Ascending aorta (tissue), 2 donors: ENCODE results near the gene EBF3. TPM values are rescaled to one million over a fixed set of nuclear protein-coding genes. Genes with fewer than 3 reads are reported as not detected.
"Not testable (repeated sequence)": the region's sequence is repeated elsewhere in the genome, so short reads cannot be mapped to it uniquely, and the experiment has no call there.

Experiments
- DNase-seq, 2 donors: peaks; one replicate each; pipeline ENCODE4 v3.0.0-alpha.2; 2019; ENCODE audit warnings: low spot score in 2 of 2
- H3K27ac ChIP-seq, 2 donors: fragments of 200-600 bp; sonication (generic); one replicate each; pipeline ENCODE4 v1.5.1; 2016 to 2017; ENCODE audit warnings: mild to moderate bottlenecking in 1 of 2
- H3K27me3 ChIP-seq: fragments of 200-600 bp; sonication (generic); one replicate; pipeline ENCODE4 v1.5.1; 2017
- H3K36me3 ChIP-seq, 2 donors: fragments of 200-600 bp; sonication (generic); one replicate each; pipeline ENCODE4 v1.5.1; 2016
- H3K4me1 ChIP-seq, 2 donors: fragments of 200-600 bp; sonication (generic); one replicate each; pipeline ENCODE4 v1.5.1; 2016 to 2017; ENCODE audit warnings: mild to moderate bottlenecking in 1 of 2
- H3K4me3 ChIP-seq, 2 donors: fragments of 200-600 bp; sonication (generic); one replicate each; pipeline ENCODE4 v1.5.1; 2016 to 2017; ENCODE audit warnings: mild to moderate bottlenecking in 1 of 2
- H3K9me3 ChIP-seq, 2 donors: fragments of 200-600 bp; sonication (generic); one replicate each; pipeline ENCODE4 v1.5.1; 2016
- CTCF ChIP-seq, 3 experiments: fragments of 200-600 bp in 2 of 3; fragments of 450-650 bp in 1 of 3; sonication (generic) in 2 of 3; IDR thresholded peaks; one replicate each; pipeline ENCODE4 v1.5.1; 2016 to 2019; ENCODE audit warnings: antibody characterized with exemption in 3 of 3, mild to moderate bottlenecking in 1 of 3, moderate library complexity in 1 of 3
- intact Hi-C: fragments of 100-400 bp; cut with DNase I; formaldehyde crosslinking; loops from one replicate; pipeline ENCODE4 v1.15.1; 2023
- total RNA-seq: library from RNA; depleted of rRNA; stranded (reverse); fragments of >200 nt; gene quantifications from one replicate; pipeline ENCODE4 v1.1.0, GENCODE V29; 2016

EBF3 gene
- total RNA-seq, 1 donor from 2014 or later, result 20.2 TPM

- intact Hi-C loops, result no loop called here
- no peak for TF ChIP-seq CTCF (IDR thresholded peaks at IDR 0.05)
These were observed 42.9 kb downstream of the EBF3 start for GRCh38 chr10:129921065-129921670.

GRCh38 chr10:129920187-129920586, 43.9 kb downstream of the EBF3 start:
- DNase-seq, intact Hi-C loops: not testable (repeated sequence)

More at GRCh38 chr10:129921065-129921670, 42.9 kb downstream of the EBF3 start:
- no peak for DNase-seq
- H3K27ac ChIP-seq, result no peak overlapping the region
- no peaks in the 10 kb centered on the region for H3K9me3 ChIP-seq
- H3K4me3 ChIP-seq, result no peak overlapping the region
- H3K36me3 ChIP-seq, result no peaks in the 10 kb centered on the region
- H3K27me3 ChIP-seq, result no peaks in the 10 kb centered on the region
- H3K4me1 ChIP-seq, result no peaks in the 10 kb centered on the region

GRCh38 chr10:129919358-129919757, 44.7 kb downstream of the EBF3 start:
- Histone ChIP-seq H3K9me3 (no peaks in the 10 kb centered on the region), H3K36me3 (no peaks in the 10 kb centered on the region), H3K27me3 (no peaks in the 10 kb centered on the region), H3K27ac (no peak overlapping the region), H3K4me3 (no peak overlapping the region), H3K4me1 (no peaks in the 10 kb centered on the region)
- no peak for DNase-seq
- intact Hi-C loops, result no loop called here
- no peak for TF ChIP-seq CTCF (IDR thresholded peaks at IDR 0.05)

More at GRCh38 chr10:129920187-129920586, 43.9 kb downstream of the EBF3 start:
- H3K4me3 ChIP-seq, H3K27ac ChIP-seq, H3K9me3 ChIP-seq, H3K27me3 ChIP-seq, H3K36me3 ChIP-seq, H3K4me1 ChIP-seq: not testable (repeated sequence)

GRCh38 chr10:129918836-129919235, 45.2 kb downstream of the EBF3 start:
- no peak for TF ChIP-seq CTCF (IDR thresholded peaks at IDR 0.05)
- no peaks in the 10 kb centered on the region for H3K9me3 ChIP-seq
- H3K4me3 ChIP-seq, result no peak overlapping the region
- H3K27me3 ChIP-seq, result no peaks in the 10 kb centered on the region
- H3K4me1 ChIP-seq, result no peaks in the 10 kb centered on the region
- intact Hi-C loops, result no loop called here
- H3K36me3 ChIP-seq, result no peaks in the 10 kb centered on the region
- no peak overlapping the region for H3K27ac ChIP-seq
- no peak for DNase-seq

GRCh38 chr10:129918401-129918800, 45.7 kb downstream of the EBF3 start:
- DNase-seq, result no peak
- Histone ChIP-seq H3K27ac (no peak overlapping the region), H3K9me3 (no peaks in the 10 kb centered on the region), H3K4me1 (no peaks in the 10 kb centered on the region), H3K4me3 (no peak overlapping the region), H3K27me3 (no peaks in the 10 kb centered on the region), H3K36me3 (no peaks in the 10 kb centered on the region)
- TF ChIP-seq CTCF (IDR thresholded peaks at IDR 0.05), result no peak
- intact Hi-C loops, result no loop called here

GRCh38 chr10:129917936-129918335, 46.1 kb downstream of the EBF3 start:
- intact Hi-C loops, result no loop called here
- no peak overlapping the region for H3K4me3 ChIP-seq
- no peaks in the 10 kb centered on the region for H3K36me3 ChIP-seq
- no peaks in the 10 kb centered on the region for H3K4me1 ChIP-seq
- no peak overlapping the region for H3K27ac ChIP-seq
- no peak for DNase-seq
- no peak for TF ChIP-seq CTCF (IDR thresholded peaks at IDR 0.05)
- H3K27me3 ChIP-seq, result no peaks in the 10 kb centered on the region
- no peaks in the 10 kb centered on the region for H3K9me3 ChIP-seq
